HG02798 (cell line): ENCODE data around the gene SHANK2.

Experiments used
- ATAC-seq: cut with Tn5 transposase; IDR thresholded peaks from one replicate; pipeline ENCODE4 v1.9.1; 2021; ENCODE audit warnings: mild to moderate bottlenecking; ENCODE audit not compliant: unreplicated experiment, poor library complexity

Gene SHANK2

GRCh38 chr11:71252269-71252769 is at the start of gene SHANK2:
TSS of gene SHANK2 (minus strand) at chr11:71252577. CDS start at chr11:71147326, 105,251 bp downstream.
- ATAC-seq, result no peak

- ATAC-seq, result no peak
Measured at GRCh38 chr11:71301858-71302533, 49.6 kb upstream of the SHANK2 start.

- no peak for ATAC-seq
Measured at GRCh38 chr11:71301046-71301857, 48.9 kb upstream of the SHANK2 start.

- ATAC-seq, result no peak
Measured at GRCh38 chr11:71300187-71300586, 47.8 kb upstream of the SHANK2 start.

- no peak for ATAC-seq
Measured at GRCh38 chr11:71298761-71299181, 46.4 kb upstream of the SHANK2 start.

- no peak for ATAC-seq
Measured at GRCh38 chr11:71298016-71298550, 45.7 kb upstream of the SHANK2 start.

GRCh38 chr11:71294846-71295600 is 42.6 kb upstream of the SHANK2 start:
- no peak for ATAC-seq

GRCh38 chr11:71293961-71294782 is 41.8 kb upstream of the SHANK2 start:
- ATAC-seq, result no peak

GRCh38 chr11:71286701-71287643 is 34.6 kb upstream of the SHANK2 start:
- no peak for ATAC-seq

GRCh38 chr11:71285111-71285510 is 32.7 kb upstream of the SHANK2 start:
- no peak for ATAC-seq

GRCh38 chr11:71284525-71285092 is 32.2 kb upstream of the SHANK2 start:
- ATAC-seq, result no peak

- no peak for ATAC-seq
Measured at GRCh38 chr11:71283971-71284441, 31.6 kb upstream of the SHANK2 start.

- ATAC-seq, result no peak
Measured at GRCh38 chr11:71282581-71283351, 30.4 kb upstream of the SHANK2 start.

GRCh38 chr11:71281831-71282230 is 29.5 kb upstream of the SHANK2 start:
- ATAC-seq, result no peak

GRCh38 chr11:71281204-71281603 is 28.8 kb upstream of the SHANK2 start:
- no peak for ATAC-seq

- ATAC-seq, result no peak
Measured at GRCh38 chr11:71279916-71280645, 27.7 kb upstream of the SHANK2 start.

- ATAC-seq, result no peak
Measured at GRCh38 chr11:71272161-71272560, 19.8 kb upstream of the SHANK2 start.
